Measurements from ENCODE around the gene PCP2.

The PCP2 gene

GRCh38 chr19:7674010-7675005, 40.8 kb upstream of the PCP2 start:
- H2AFZ ChIP-seq (ENCODE audit: low read length): 0 out of 2 replicates have a peak overlapping the region, but pooled peaks have one; percentile 30
- no peak for TF ChIP-seq EZH2phosphoT487 (IDR thresholded peaks at IDR 0.05; ENCODE audit: borderline replicate concordance)
- no peak for TF ChIP-seq CTCF (conservative IDR thresholded peaks at IDR 0.05; ENCODE audit: low read length)

GRCh38 chr19:7672522-7672921, 39.0 kb upstream of the PCP2 start:
- Histone ChIP-seq H3K36me3 (ENCODE audit: insufficient read depth, low read length) (no peaks in the 10 kb centered on the region), H2AFZ (ENCODE audit: low read length) (no peak overlapping the region), H3K9me3 (ENCODE audit: insufficient read depth, low read depth, low read length) (no peaks in the 10 kb centered on the region), H3K4me2 (ENCODE audit: low read depth, low read length, poor library complexity, severe bottlenecking) (no peak overlapping the region), H3K27me3 (ENCODE audit: insufficient read depth, low read length, poor library complexity, severe bottlenecking) (no peaks in the 10 kb centered on the region), H3K9me2 (replicated peaks; ENCODE audit: low read depth, low read length) (no peaks in the 10 kb centered on the region), H3K9ac (ENCODE audit: low read depth, low read length, poor library complexity, severe bottlenecking) (no peak overlapping the region), H3K79me2 (ENCODE audit: insufficient read depth, low read length) (no peaks in the 10 kb centered on the region), H4K20me1 (ENCODE audit: insufficient read depth, low read length, poor library complexity, severe bottlenecking) (no peaks in the 10 kb centered on the region), H3F3A (ENCODE audit: low read depth) (no peaks in the 10 kb centered on the region), H3K4me1 (ENCODE audit: insufficient read depth, low read length, poor library complexity, severe bottlenecking) (peaks cover 13% of the 10 kb centered on the region), H3K4me3 (ENCODE audit: low read length, poor library complexity, severe bottlenecking) (no peak overlapping the region)
- no peak for TF ChIP-seq CTCF (conservative IDR thresholded peaks at IDR 0.05; ENCODE audit: low read length)
- TF ChIP-seq EZH2phosphoT487 (IDR thresholded peaks at IDR 0.05; ENCODE audit: borderline replicate concordance): no peak

More at GRCh38 chr19:7674010-7675005, 40.8 kb upstream of the PCP2 start:
- H3K9me3 ChIP-seq (ENCODE audit: insufficient read depth, low read depth, low read length): no peaks in the 10 kb centered on the region
- H3K9me2 ChIP-seq (replicated peaks; ENCODE audit: low read depth, low read length): no peaks in the 10 kb centered on the region
- H3K36me3 ChIP-seq (ENCODE audit: insufficient read depth, low read length): no peaks in the 10 kb centered on the region
- H3K79me2 ChIP-seq (ENCODE audit: insufficient read depth, low read length): no peaks in the 10 kb centered on the region
- H3F3A ChIP-seq (ENCODE audit: low read depth): no peaks in the 10 kb centered on the region
- H4K20me1 ChIP-seq (ENCODE audit: insufficient read depth, low read length, poor library complexity, severe bottlenecking): no peaks in the 10 kb centered on the region
- no peak overlapping the region for H3K4me3 ChIP-seq (ENCODE audit: low read length, poor library complexity, severe bottlenecking)
- no peaks in the 10 kb centered on the region for H3K27me3 ChIP-seq (ENCODE audit: insufficient read depth, low read length, poor library complexity, severe bottlenecking)
- no peak overlapping the region for H3K4me2 ChIP-seq (ENCODE audit: low read depth, low read length, poor library complexity, severe bottlenecking)
- no peak overlapping the region for H3K9ac ChIP-seq (ENCODE audit: low read depth, low read length, poor library complexity, severe bottlenecking)
- peaks cover 23% of the 10 kb centered on the region for H3K4me1 ChIP-seq (ENCODE audit: insufficient read depth, low read length, poor library complexity, severe bottlenecking)

DNA sequence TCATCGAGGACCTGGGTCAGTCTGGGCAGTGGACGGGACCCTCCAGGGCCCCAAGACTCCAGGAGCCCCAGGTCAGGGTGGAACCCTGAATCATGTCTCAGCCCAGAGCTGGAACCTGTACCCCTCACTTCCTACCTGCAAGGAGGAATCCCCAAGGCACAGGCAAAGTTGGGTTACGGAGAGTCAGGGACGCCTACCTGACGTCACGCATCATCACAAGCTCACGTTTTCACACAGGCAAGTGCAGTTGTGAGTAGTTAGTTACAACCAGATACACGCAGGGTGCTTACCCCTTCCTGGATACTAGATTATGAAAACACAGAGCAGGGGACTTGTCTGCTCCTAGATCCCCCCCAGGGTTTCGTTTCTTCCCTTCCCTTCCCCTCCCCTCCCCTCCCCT, 37.3 kb upstream of the PCP2 start:
- Histone ChIP-seq H3K4me1 (ENCODE audit: insufficient read depth, low read length, poor library complexity, severe bottlenecking) (no peaks in the 10 kb centered on the region), H3K36me3 (ENCODE audit: insufficient read depth, low read length) (no peaks in the 10 kb centered on the region), H3K9ac (ENCODE audit: low read depth, low read length, poor library complexity, severe bottlenecking) (no peak overlapping the region), H3K27me3 (ENCODE audit: insufficient read depth, low read length, poor library complexity, severe bottlenecking) (no peaks in the 10 kb centered on the region), H3K9me3 (ENCODE audit: insufficient read depth, low read depth, low read length) (no peaks in the 10 kb centered on the region), H3K9me2 (replicated peaks; ENCODE audit: low read depth, low read length) (no peaks in the 10 kb centered on the region), H4K20me1 (ENCODE audit: insufficient read depth, low read length, poor library complexity, severe bottlenecking) (no peaks in the 10 kb centered on the region), H3K79me2 (ENCODE audit: insufficient read depth, low read length) (no peaks in the 10 kb centered on the region), H2AFZ (ENCODE audit: low read length) (no peak overlapping the region), H3K4me3 (ENCODE audit: low read length, poor library complexity, severe bottlenecking) (no peak overlapping the region), H3F3A (ENCODE audit: low read depth) (no peaks in the 10 kb centered on the region), H3K4me2 (ENCODE audit: low read depth, low read length, poor library complexity, severe bottlenecking) (no peak overlapping the region)
- TF ChIP-seq EZH2phosphoT487 (IDR thresholded peaks at IDR 0.05; ENCODE audit: borderline replicate concordance): no peak
- no peak for TF ChIP-seq CTCF (conservative IDR thresholded peaks at IDR 0.05; ENCODE audit: low read length)
